Panc1 (cell line): ENCODE data around the gene TPD52L1. TPM values are rescaled to one million over a fixed set of nuclear protein-coding genes. Genes with fewer than 3 reads are reported as not detected.

ENCODE experiments used
- ATAC-seq: fragments of 200-7000 bp; cut with Tn5 transposase; 2 replicates; pipeline ENCODE4 v1.9.1; 2020; ENCODE audit warnings: mild to moderate bottlenecking, moderate library complexity
- BruUV-seq: library from RNA; stranded (reverse); fragments of 400-500 nt; replicated peaks from 2 replicates; lab custom pipeline; 2021; lab: Mats Ljungman, UMichigan
- CTCF ChIA-PET: fragments of 300-600 bp; sonication (Branson Sonifier 250); formaldehyde crosslinking; loops from one replicate; lab custom pipeline; 2022; ENCODE audit warnings: antibody characterized with exemption; lab: Charles Lee
- POLR2A ChIA-PET: fragments of 300-600 bp; sonication (Branson Sonifier 250); formaldehyde crosslinking; loops from one replicate; lab custom pipeline; 2022; ENCODE audit warnings: antibody characterized with exemption; lab: Charles Lee
- DNase-seq: peaks from one replicate; pipeline ENCODE4 v3.0.0-alpha.2; 2010; ENCODE audit warnings: low read depth, low spot score
- H3K27ac ChIP-seq: 2 replicates; pipeline ENCODE4 v1.5.1; 2011; ENCODE audit warnings: mild to moderate bottlenecking, low read length, inconsistent platforms
- H3K27me3 ChIP-seq: fragments of 200-500 bp; sonication (Bioruptor generic); 2 replicates; pipeline ENCODE4 v1.6.0; 2014; ENCODE audit warnings: low read length, inconsistent platforms; ENCODE audit not compliant: control insufficient read depth, insufficient read depth
- H3K36me3 ChIP-seq: fragments of 200-500 bp; sonication (Bioruptor generic); 2 replicates; pipeline ENCODE4 v1.5.1; 2014; ENCODE audit warnings: inconsistent platforms, mild to moderate bottlenecking, low read length, moderate library complexity; ENCODE audit not compliant: control insufficient read depth, insufficient read depth
- H3K4me1 ChIP-seq: 2 replicates; pipeline ENCODE4 v1.5.1; 2011; ENCODE audit warnings: inconsistent platforms, mild to moderate bottlenecking, low read length, moderate library complexity; ENCODE audit not compliant: control insufficient read depth, insufficient read depth
- H3K4me3 ChIP-seq, 2 experiments: 2 replicates each; pipeline ENCODE4 v1.5.1; 2011 to 2012; ENCODE audit warnings: low read depth in 2 of 2, low read length in 2 of 2, mild to moderate bottlenecking in 2 of 2, inconsistent platforms in 1 of 2, moderate library complexity in 1 of 2
- H3K9me3 ChIP-seq: fragments of 200-500 bp; sonication (Bioruptor generic); 2 replicates; pipeline ENCODE4 v1.5.1; 2014; ENCODE audit warnings: low read depth, mild to moderate bottlenecking, inconsistent platforms, low read length, moderate library complexity; ENCODE audit not compliant: control insufficient read depth, insufficient read depth
- POLR2AphosphoS5 ChIP-seq: IDR thresholded peaks from 2 replicates; pipeline ENCODE4 v1.6.1; 2012; ENCODE audit warnings: mild to moderate bottlenecking, low read depth, low read length, moderate library complexity
- SIN3A ChIP-seq: IDR thresholded peaks from 2 replicates; pipeline ENCODE4 v1.6.1; 2012; ENCODE audit warnings: low read depth, mild to moderate bottlenecking, low read length, moderate library complexity, borderline replicate concordance; ENCODE audit not compliant: insufficient read depth
- TCF7L2 ChIP-seq: IDR thresholded peaks from 2 replicates; pipeline ENCODE4 v1.6.1; 2011; ENCODE audit warnings: mild to moderate bottlenecking, low read depth, low read length, inconsistent platforms
- in situ Hi-C: cut with HindIII; loops from 2 replicates; pipeline ENCODE4 v1.10.0; 2016; ENCODE audit warnings: low sequenced_read_pairs, low pct_unique_long_range_greater_than_20kb
- intact Hi-C: fragments of 100-400 bp; cut with micrococcal nuclease; formaldehyde crosslinking; loops from one replicate; pipeline ENCODE4 v1.10.0; 2022; ENCODE audit not compliant: unreplicated experiment
- total RNA-seq: library from RNA; stranded (reverse); gene quantifications from one replicate; pipeline ENCODE4 v1.2.1, GENCODE V29; 2021; ENCODE audit not compliant: unreplicated experiment
- TF ChIP-seq, protein P1 (sequence below), 2 experiments: IDR thresholded peaks; 2 replicates each; pipeline ENCODE4 v1.6.1; 2011 to 2012; ENCODE audit warnings: low read depth in 2 of 2, control low read depth in 1 of 2, low read length in 1 of 2, mild to moderate bottlenecking in 1 of 2, moderate library complexity in 1 of 2; ENCODE audit not compliant: insufficient read depth in 1 of 2
- TF ChIP-seq, protein P2 (sequence below): fragments of 450-650 bp; IDR thresholded peaks from 2 replicates; pipeline ENCODE4 v1.5.1; 2017; ENCODE audit warnings: mild to moderate bottlenecking

TPD52L1 gene
- total RNA-seq, 1 experiment from 2014 or later: 2.9 TPM

DNA sequence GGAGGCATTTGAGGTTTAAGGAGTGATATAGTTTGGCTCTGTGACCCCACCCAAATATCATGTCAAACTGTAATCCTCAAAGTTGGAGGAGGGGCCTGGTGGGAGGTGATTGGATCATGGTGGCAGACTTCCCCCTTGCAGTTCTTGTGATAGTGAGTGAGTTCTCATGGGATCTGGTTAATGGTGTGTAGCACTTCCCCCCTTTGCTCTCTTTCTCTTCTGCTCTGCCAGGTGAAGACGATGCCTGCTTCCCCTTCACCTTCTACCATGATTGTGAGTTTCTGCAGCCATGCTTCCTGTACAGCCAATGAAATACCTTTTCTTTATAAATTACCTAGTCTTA is 149.9 kb downstream of the TPD52L1 start:
- no TSS peak for BruUV-seq
- Histone ChIP-seq H3K4me3 (no peak overlapping the region), H3K27me3 (peaks cover 23% of the 10 kb centered on the region; the same call in 1 of the 2 replicates), H3K36me3 (peaks cover 12% of the 10 kb centered on the region), H3K27ac (no peak overlapping the region), H3K9me3 (no peaks in the 10 kb centered on the region), H3K4me1 (peaks cover 13% of the 10 kb centered on the region)
- DNase-seq (no peak), ATAC-seq (no peak)
- in situ Hi-C loops: no loop called here
- intact Hi-C loops: loop anchor here (5.0 kb wide), 1 partner anchor 336 kb away; no protein-coding TSS in a partner anchor
- TF ChIP-seq SIN3A: no peak
- TF ChIP-seq, protein P1, sequence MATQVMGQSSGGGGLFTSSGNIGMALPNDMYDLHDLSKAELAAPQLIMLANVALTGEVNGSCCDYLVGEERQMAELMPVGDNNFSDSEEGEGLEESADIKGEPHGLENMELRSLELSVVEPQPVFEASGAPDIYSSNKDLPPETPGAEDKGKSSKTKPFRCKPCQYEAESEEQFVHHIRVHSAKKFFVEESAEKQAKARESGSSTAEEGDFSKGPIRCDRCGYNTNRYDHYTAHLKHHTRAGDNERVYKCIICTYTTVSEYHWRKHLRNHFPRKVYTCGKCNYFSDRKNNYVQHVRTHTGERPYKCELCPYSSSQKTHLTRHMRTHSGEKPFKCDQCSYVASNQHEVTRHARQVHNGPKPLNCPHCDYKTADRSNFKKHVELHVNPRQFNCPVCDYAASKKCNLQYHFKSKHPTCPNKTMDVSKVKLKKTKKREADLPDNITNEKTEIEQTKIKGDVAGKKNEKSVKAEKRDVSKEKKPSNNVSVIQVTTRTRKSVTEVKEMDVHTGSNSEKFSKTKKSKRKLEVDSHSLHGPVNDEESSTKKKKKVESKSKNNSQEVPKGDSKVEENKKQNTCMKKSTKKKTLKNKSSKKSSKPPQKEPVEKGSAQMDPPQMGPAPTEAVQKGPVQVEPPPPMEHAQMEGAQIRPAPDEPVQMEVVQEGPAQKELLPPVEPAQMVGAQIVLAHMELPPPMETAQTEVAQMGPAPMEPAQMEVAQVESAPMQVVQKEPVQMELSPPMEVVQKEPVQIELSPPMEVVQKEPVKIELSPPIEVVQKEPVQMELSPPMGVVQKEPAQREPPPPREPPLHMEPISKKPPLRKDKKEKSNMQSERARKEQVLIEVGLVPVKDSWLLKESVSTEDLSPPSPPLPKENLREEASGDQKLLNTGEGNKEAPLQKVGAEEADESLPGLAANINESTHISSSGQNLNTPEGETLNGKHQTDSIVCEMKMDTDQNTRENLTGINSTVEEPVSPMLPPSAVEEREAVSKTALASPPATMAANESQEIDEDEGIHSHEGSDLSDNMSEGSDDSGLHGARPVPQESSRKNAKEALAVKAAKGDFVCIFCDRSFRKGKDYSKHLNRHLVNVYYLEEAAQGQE (IDR thresholded peaks at IDR 0.05; ENCODE audit: insufficient read depth in 1 of 2, low read depth in 2 of 2, low read length in 1 of 2): no peak
- TF ChIP-seq TCF7L2: no peak
- no peak for TF ChIP-seq POLR2AphosphoS5
- TF ChIP-seq, protein P2, sequence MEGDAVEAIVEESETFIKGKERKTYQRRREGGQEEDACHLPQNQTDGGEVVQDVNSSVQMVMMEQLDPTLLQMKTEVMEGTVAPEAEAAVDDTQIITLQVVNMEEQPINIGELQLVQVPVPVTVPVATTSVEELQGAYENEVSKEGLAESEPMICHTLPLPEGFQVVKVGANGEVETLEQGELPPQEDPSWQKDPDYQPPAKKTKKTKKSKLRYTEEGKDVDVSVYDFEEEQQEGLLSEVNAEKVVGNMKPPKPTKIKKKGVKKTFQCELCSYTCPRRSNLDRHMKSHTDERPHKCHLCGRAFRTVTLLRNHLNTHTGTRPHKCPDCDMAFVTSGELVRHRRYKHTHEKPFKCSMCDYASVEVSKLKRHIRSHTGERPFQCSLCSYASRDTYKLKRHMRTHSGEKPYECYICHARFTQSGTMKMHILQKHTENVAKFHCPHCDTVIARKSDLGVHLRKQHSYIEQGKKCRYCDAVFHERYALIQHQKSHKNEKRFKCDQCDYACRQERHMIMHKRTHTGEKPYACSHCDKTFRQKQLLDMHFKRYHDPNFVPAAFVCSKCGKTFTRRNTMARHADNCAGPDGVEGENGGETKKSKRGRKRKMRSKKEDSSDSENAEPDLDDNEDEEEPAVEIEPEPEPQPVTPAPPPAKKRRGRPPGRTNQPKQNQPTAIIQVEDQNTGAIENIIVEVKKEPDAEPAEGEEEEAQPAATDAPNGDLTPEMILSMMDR: no peak
- CTCF ChIA-PET: no interaction called here
- POLR2A ChIA-PET: no interaction called here

DNA sequence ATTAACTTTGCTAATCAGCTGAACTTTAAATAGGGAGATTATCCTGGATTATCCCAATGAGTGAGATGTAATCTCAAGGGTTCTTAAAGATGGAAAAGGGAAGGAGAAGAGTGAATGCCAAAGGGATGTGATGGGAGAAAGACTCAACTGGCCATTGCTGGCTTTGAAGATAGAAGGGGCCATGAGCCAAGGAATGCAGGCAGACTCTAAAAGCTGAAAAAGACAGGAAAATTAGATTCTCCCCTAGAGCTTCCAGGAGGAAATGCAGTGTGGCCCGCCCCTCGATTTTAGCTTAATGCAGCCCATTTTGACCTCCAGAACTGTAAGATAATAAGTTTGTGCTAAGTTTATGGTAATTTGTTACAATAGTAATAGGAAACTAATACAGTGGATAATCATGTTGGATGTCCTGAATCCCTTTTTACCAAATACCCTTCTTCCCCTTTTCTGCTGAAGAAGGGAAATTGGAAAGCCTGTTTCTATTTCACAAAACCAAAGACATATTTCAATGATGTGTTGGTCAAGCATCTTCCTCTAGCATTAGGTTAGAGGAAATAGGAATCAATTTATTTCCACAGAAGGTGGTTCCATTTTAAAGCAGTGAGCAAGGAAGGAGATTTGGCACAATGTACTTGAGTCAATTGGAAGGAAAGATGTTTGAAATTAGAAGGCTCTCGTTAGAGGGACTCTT is 151.5 kb downstream of the TPD52L1 start:
- no peak overlapping the region for H3K27ac ChIP-seq
- H3K4me3 ChIP-seq: no peak overlapping the region
- peaks cover 9% of the 10 kb centered on the region for H3K4me1 ChIP-seq
- TF ChIP-seq POLR2AphosphoS5: no peak
- TF ChIP-seq TCF7L2: no peak
- TF ChIP-seq, protein P1 (IDR thresholded peaks at IDR 0.05; ENCODE audit: insufficient read depth in 1 of 2, low read depth in 2 of 2, low read length in 1 of 2): no peak
- TF ChIP-seq, protein P2: no peak
- no peak for TF ChIP-seq SIN3A
- ATAC-seq: no peak
- DNase-seq: no peak
- BruUV-seq: no TSS peak
- peaks cover 23% of the 10 kb centered on the region; the same call in 1 of the 2 replicates for H3K27me3 ChIP-seq
- intact Hi-C loops: loop anchor here (5.0 kb wide), 2 partner anchors 338 to 433 kb away; no protein-coding TSS in a partner anchor
- ChIA-PET CTCF (no interaction called here), POLR2A (no interaction called here)
- no peaks in the 10 kb centered on the region for H3K9me3 ChIP-seq
- in situ Hi-C loops: no loop called here
- H3K36me3 ChIP-seq: peaks cover 3% of the 10 kb centered on the region
